ENCODE data around the gene EPB41L2. TPM values are rescaled to one million over a fixed set of nuclear protein-coding genes. Genes with fewer than 3 reads are reported as not detected.

Gene EPB41L2
- total RNA-seq, 6 donors from 2014 or later, result 68.7 to 201 (median 98.2) TPM

DNA sequence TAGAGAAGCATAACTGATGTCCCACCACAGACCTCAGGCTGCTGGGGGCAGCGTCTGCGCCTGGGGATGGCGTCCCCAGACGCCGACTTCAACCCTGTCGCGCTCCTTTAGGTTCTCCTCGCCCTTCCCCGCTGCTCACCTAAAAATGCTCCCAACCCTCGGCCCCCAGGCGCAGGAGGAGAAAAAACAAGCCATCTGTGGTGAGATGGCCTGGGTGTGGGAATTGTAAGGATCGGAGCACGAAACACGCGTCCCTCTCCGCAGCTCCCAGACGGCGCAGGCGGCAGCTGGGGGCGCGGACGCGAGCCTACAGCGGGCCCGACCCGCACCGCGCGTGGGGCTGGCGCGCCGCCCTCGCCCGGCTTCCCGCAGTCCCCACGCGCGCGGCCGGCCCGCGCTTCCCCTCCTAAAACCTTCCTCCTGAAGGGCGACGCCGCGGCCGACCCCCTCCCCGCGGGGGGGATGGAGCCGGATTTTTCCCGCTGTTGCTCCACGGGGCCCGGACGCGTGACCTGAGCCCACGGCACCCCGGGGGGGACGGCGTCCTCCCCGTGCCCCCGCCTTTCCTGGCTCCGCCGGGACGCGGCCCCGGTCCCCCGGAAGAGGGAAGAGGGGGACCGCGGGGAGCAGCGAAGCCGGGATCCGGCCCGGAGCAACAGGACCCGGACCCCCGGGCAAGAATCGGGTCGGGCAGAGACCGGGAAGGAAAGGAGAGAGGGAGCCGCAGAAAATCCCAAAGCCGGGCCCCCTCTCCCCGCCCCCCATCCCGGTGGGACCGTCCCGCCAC, 611 bp downstream of the EPB41L2 start:
- Histone ChIP-seq H3K27ac (peak overlapping the region; percentile 77 to 89 (median 86)), H3K9me3 (no peaks in the 10 kb centered on the region), H3K4me3 (peak overlapping the region; percentile 89 to 100 (median 96)), H3K4me1 (peaks cover 5 to 22% (median 10%) of the 10 kb centered on the region in 4 donors), H3K36me3 (no peaks in the 10 kb centered on the region), H3K27me3 (no peaks in the 10 kb centered on the region)
- ATAC-seq (ENCODE audit: low FRiP score in 2 of 2) (peak; percentile 28 to 60), DNase-seq (peak in 1 of 2 donors; percentile 91)
- WGBS, 2 donors, result 0 to 1% methylated on average over 2 to 50 of the region's 84 CpGs
- TF ChIP-seq EP300 (IDR thresholded peaks at IDR 0.05) (no peak), POLR2A (IDR thresholded peaks at IDR 0.05) (no peak)
- TF ChIP-seq, protein P1, sequence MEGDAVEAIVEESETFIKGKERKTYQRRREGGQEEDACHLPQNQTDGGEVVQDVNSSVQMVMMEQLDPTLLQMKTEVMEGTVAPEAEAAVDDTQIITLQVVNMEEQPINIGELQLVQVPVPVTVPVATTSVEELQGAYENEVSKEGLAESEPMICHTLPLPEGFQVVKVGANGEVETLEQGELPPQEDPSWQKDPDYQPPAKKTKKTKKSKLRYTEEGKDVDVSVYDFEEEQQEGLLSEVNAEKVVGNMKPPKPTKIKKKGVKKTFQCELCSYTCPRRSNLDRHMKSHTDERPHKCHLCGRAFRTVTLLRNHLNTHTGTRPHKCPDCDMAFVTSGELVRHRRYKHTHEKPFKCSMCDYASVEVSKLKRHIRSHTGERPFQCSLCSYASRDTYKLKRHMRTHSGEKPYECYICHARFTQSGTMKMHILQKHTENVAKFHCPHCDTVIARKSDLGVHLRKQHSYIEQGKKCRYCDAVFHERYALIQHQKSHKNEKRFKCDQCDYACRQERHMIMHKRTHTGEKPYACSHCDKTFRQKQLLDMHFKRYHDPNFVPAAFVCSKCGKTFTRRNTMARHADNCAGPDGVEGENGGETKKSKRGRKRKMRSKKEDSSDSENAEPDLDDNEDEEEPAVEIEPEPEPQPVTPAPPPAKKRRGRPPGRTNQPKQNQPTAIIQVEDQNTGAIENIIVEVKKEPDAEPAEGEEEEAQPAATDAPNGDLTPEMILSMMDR (IDR thresholded peaks at IDR 0.05), result peak in 1 of 6 experiments; percentile 7

DNA sequence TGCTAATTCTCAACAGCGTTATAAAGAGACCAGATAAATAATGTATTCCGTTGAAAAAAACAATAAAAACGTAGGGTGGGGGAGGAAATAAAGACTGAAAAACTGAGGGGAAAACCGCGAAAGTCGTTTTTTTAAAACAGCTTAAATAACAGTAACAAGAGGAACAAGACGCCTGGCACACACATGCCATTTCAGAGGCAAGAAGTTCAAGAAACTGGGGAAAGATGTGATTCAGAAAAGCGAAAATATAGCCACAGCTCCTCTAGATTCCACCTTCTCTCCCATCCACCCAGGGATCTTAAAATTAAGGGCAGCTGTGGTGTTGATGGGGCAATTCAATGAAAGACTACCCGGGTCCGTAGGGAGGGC, 1.3 kb downstream of the EPB41L2 start:
- peaks cover 5 to 22% (median 10%) of the 10 kb centered on the region in 4 donors for H3K4me1 ChIP-seq
- H3K4me3 ChIP-seq, result peak overlapping the region; percentile 89 to 100 (median 96)
- TF ChIP-seq POLR2A (IDR thresholded peaks at IDR 0.05) (no peak), EP300 (IDR thresholded peaks at IDR 0.05) (no peak), POLR2AphosphoS5 (IDR thresholded peaks at IDR 0.05) (no peak)
- TF ChIP-seq, protein P1 (IDR thresholded peaks at IDR 0.05), result no peak
- no peaks in the 10 kb centered on the region for H3K27me3 ChIP-seq
- H3K9me3 ChIP-seq, result no peaks in the 10 kb centered on the region
- H3K27ac ChIP-seq, result peak overlapping the region; percentile 77 to 89 (median 86)
- no peak for ATAC-seq (ENCODE audit: low FRiP score in 2 of 2)
- 16 to 17% methylated on average over 10 of the region's 10 CpGs for WGBS, 2 donors
- H3K36me3 ChIP-seq, result no peaks in the 10 kb centered on the region
- no peak for DNase-seq

DNA sequence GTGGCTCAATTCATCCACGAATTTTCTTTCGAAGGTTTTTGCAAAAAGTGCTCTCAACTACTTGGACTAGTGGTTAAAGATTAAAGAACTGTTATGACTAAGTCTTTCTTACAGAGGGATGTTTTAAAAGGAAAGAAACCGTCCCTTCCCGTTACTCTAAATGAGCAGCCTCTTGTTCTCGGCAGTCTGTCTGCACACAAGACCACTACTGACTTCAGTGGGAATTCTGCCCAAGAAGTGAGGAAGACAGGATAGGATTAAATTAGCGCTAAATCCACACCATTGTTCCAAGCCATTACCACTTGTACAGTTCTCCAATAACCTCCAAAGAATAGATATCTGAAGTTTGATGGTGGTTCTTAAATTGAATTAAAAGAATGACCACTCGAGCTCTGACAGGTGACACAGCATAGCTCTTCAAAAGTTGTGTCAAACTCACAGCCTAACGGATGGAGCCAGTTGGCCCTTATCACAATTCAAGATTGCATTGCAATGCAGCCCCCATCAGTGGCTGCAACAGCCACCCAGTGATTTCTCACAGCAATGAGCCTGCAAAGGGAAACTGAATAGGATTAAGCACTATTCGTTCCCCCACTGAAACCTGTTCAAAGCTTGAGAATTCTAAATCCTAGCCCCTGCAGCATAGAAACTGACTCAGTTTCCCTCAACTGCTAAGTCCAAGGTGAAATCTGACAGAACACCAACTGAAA, 1.8 kb downstream of the EPB41L2 start:
- Histone ChIP-seq H3K36me3 (no peaks in the 10 kb centered on the region), H3K4me3 (peak overlapping the region; percentile 27 to 100 (median 92)), H3K9me3 (peaks cover 0 to 5% (median 0%) of the 10 kb centered on the region in 4 donors), H3K27me3 (no peaks in the 10 kb centered on the region), H3K27ac (peak overlapping the region in 3 of 4 donors; percentile 85 to 89 (median 86)), H3K4me1 (peaks cover 5 to 22% (median 10%) of the 10 kb centered on the region in 4 donors)
- WGBS, 2 donors, result 44 to 55% methylated on average over 9 of the region's 9 CpGs
- DNase-seq, result no peak
- ATAC-seq (ENCODE audit: low FRiP score in 2 of 2), result no peak
- TF ChIP-seq, protein P1 (IDR thresholded peaks at IDR 0.05), result no peak
- TF ChIP-seq POLR2A (IDR thresholded peaks at IDR 0.05) (no peak), EP300 (IDR thresholded peaks at IDR 0.05) (no peak), POLR2AphosphoS5 (IDR thresholded peaks at IDR 0.05) (no peak)

DNA sequence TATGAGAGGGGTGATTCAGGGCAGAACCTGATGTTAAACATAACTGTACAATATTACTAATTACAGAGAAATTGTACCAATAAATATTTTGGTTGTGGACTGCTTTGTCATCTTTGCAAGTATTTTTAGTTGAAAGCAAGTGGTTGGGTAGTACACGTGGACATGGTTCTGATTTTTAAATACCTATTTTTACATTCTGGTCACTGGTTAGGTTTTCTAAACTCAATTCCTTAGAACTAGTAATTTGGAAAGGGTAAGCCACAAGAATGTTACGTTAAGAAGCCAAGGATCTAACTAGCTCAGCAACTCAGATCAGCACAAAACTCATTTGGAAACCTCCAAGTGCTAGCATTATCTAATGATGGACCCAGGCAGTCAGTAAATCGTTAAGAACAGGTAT, 2.7 kb downstream of the EPB41L2 start:
- Histone ChIP-seq H3K36me3 (no peaks in the 10 kb centered on the region), H3K9me3 (peaks cover 3 to 14% (median 7%) of the 10 kb centered on the region in 4 donors), H3K4me1 (peaks cover 5 to 22% (median 10%) of the 10 kb centered on the region in 4 donors), H3K27me3 (no peaks in the 10 kb centered on the region), H3K4me3 (no peak overlapping the region), H3K27ac (no peak overlapping the region)
- DNase-seq, result no peak
- TF ChIP-seq, protein P1 (IDR thresholded peaks at IDR 0.05), result no peak
- TF ChIP-seq POLR2A (IDR thresholded peaks at IDR 0.05), result no peak
- WGBS, 2 donors, result 65 to 76% methylated on average over 3 of the region's 3 CpGs
- no peak for ATAC-seq (ENCODE audit: low FRiP score in 2 of 2)

Measured in upper lobe of left lung (tissue), 6 donors.